Measurements from ENCODE around the gene EXOC2.

- no peak for TF ChIP-seq CTCF (IDR thresholded peaks at IDR 0.05)
- TF ChIP-seq POLR2A (IDR thresholded peaks at IDR 0.05) = no peak
Observed at GRCh38 chr6:455006-455585, 237.8 kb downstream of the EXOC2 start.
